Posterior vena cava (tissue), 2 donors: ENCODE results near the gene EEPD1. TPM values are rescaled to one million over a fixed set of nuclear protein-coding genes. Genes with fewer than 3 reads are reported as not detected.
A peak's percentile ranks its signal among the peaks of the same experiment; 100 is the strongest.
"Not testable (repeated sequence)": the region's sequence is repeated elsewhere in the genome, so short reads cannot be mapped to it uniquely, and the experiment has no call there.

Experiments used
- DNase-seq: peaks from one replicate; pipeline ENCODE4 v3.0.0-alpha.2; 2020; ENCODE audit warnings: low spot score
- intact Hi-C, 2 donors: fragments of 100-400 bp; cut with DNase I; formaldehyde crosslinking; loops; one replicate each; pipeline versions ENCODE4 v1.14.1 to v1.14.2; 2022 to 2023
- total RNA-seq, 2 donors: library from RNA; stranded (reverse); fragmentation: NEBNext Ultra II Directional; extraction: Animal tissue kit (Norgen Biotek cat#: 25700); gene quantifications; one replicate each; pipeline ENCODE4 v1.2.1, GENCODE V29; 2021
- donor health status: DM: yes; HTN: yes; CAD: no.
- donor health status: DM: yes; HTN: yes; CAD: no.

The EEPD1 gene
- total RNA-seq, 2 donors from 2014 or later: 9.7 to 10.4 TPM

GRCh38 chr7:36227223-36227622 lies 74.2 kb downstream of the EEPD1 start:
- intact Hi-C loops: no loop called here
- DNase-seq: peak; percentile 86

DNA sequence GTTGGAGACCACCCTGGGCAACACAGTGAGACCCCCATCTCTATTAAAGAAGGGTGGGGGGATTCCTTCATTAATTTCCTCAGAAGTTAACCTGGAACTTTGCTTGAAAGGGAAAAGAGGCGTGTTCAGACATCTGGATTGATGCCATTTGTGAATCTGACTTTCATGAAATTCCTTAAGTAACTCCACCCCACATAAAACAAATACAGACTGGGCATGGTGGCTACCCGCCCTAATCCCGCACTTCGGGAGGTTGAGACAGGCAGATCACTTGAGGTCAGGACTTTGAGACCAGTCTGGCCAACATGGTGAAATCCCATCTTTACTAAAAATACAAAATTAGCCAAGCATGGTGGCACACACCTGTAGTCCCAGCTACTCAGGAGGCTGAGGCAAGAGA lies 75.0 kb downstream of the EEPD1 start:
- no peak for DNase-seq
- intact Hi-C loops: no loop called here

- intact Hi-C loops: no loop called here
- no peak for DNase-seq
Observed at GRCh38 chr7:36231406-36231805, 78.4 kb downstream of the EEPD1 start.

DNA sequence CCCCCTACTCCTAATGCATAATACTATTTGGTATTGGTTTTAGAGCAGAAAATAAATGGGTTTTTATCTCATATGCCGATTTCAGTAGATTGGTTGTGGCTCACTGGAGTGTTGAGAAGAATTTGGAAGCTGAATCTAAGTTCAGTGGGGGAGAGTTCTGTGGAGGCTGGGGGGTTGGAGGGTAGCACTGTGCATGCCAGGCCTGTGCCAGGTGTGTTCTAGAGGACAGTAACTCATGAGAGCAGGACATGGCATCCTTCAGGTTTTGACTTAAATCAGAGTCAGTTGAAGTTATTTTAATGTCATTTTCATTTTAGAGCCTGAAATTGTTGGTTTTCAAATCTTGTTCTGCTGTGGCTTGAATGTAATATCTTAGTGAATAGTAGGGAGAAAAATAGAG lies 79.5 kb downstream of the EEPD1 start:
- DNase-seq: no peak
- intact Hi-C loops: no loop called here

DNA sequence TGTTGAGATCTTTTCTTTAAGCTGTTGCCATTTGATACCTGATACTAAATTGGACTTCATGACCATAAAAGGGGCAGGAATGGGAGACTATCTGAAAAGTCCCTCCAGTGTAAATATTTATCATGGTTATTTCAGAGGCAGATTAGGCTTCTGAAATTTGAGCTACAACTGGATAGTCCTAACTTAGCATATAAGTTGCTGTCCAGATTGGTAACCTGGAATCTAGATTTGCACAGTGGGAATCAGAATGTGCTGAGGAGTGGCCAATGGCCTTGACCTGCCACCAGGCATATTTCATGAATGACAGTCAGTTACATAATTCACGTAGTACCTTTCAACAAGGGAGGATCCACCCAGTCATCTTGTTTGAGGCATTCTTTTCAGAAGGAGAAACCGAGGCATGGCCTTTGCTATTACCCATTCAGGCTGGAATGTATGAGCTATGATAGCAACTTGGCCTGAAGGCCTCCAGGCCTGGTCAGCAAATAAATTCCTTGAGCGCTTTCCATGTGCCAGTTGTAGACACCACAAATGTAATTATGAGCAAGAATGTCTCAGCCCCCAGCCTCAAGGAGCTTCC lies 80.0 kb downstream of the EEPD1 start:
- intact Hi-C loops: no loop called here
- DNase-seq: no peak

- intact Hi-C loops: no loop called here
- DNase-seq: no peak
Observed at GRCh38 chr7:36236073-36236472, 83.0 kb downstream of the EEPD1 start.

- intact Hi-C loops: no loop called here
- no peak for DNase-seq
Observed at GRCh38 chr7:36238138-36238537, 85.1 kb downstream of the EEPD1 start.

DNA sequence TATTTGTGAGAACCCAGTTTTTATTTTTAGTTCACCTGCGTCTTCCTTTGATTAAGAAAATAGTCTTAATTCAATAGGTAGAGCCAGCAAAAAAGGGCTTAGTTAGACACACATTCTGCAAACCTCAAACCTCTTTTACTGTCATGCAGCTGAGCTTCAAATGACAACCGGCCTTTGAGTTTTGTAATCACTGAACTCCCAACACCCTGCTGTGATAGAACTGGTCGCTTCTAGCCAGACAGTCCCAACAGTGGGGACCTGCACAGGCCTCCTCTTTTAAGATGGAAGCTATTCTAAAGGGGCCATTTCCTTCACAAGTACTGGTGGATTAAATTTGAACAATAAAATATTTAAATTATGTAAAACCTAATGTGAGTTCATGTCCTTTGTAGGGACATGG lies 90.3 kb downstream of the EEPD1 start:
- intact Hi-C loops: loop anchor here in 1 of 2 donors (5.0 kb wide), 1 partner anchor 34 kb away; no protein-coding TSS in a partner anchor
- DNase-seq: not testable (repeated sequence)

- intact Hi-C loops: loop anchor here in 1 of 2 donors (5.0 kb wide), 1 partner anchor 33 kb away; no protein-coding TSS in a partner anchor
- not testable (repeated sequence) for DNase-seq
Observed at GRCh38 chr7:36244001-36244400, 90.9 kb downstream of the EEPD1 start.

DNA sequence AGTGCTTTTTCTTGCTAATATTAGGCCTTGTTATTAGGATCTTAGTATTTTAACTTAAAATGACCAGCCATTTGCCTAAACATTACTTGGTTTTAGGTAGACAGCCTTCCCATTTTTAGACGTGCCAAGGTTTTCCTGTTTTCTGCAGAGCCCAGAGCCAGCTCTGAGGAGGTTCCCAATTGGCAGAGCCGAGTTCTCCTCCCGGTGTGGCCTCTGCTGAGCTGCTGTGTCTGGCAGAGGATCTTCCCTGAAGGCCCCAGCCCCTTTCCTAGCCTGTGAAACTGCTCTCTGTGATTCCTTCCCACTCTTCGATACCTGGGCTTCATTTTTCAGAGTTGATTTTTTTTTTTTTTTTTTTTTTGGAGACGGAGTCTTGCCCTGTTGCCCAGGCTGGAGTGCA lies 91.4 kb downstream of the EEPD1 start:
- no peak for DNase-seq
- intact Hi-C loops: loop anchor here in 1 of 2 donors (5.0 kb wide), 1 partner anchor 33 kb away; no protein-coding TSS in a partner anchor

DNA sequence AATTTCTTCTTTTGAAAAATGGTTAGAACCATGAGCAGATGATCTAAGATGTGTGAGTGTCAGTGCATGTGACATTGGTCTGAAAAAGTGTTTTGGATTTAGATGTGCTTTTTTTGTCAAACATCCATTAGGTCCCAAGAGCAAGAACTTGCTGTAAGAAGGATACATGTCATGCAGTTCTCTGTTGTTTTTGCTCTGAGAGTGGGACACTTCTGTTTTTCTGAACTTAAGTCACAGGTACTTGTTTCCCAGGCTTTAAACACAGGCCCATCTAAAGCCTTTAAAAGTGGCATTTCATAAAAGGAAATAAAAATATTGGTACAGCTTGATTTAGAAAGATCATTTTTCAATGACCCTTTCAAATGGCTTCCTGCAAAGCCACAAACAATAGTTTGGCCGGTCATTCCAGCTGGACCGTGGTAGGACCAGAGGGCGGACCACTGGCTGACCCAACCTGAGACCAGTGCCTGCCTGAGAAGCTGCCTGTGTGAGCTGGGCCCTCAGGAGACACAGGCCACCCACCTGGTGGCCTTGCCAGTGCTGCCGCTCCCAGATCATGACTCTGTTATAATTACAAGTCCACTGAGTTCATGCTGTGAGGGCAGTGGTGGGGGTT lies 92.7 kb downstream of the EEPD1 start:
- intact Hi-C loops: no loop called here
- DNase-seq: no peak

- no peak for DNase-seq
- intact Hi-C loops: no loop called here
Observed at GRCh38 chr7:36249091-36249490, 96.0 kb downstream of the EEPD1 start.

- intact Hi-C loops: no loop called here
- DNase-seq: no peak
Observed at GRCh38 chr7:36253699-36254098, 100.6 kb downstream of the EEPD1 start.

DNA sequence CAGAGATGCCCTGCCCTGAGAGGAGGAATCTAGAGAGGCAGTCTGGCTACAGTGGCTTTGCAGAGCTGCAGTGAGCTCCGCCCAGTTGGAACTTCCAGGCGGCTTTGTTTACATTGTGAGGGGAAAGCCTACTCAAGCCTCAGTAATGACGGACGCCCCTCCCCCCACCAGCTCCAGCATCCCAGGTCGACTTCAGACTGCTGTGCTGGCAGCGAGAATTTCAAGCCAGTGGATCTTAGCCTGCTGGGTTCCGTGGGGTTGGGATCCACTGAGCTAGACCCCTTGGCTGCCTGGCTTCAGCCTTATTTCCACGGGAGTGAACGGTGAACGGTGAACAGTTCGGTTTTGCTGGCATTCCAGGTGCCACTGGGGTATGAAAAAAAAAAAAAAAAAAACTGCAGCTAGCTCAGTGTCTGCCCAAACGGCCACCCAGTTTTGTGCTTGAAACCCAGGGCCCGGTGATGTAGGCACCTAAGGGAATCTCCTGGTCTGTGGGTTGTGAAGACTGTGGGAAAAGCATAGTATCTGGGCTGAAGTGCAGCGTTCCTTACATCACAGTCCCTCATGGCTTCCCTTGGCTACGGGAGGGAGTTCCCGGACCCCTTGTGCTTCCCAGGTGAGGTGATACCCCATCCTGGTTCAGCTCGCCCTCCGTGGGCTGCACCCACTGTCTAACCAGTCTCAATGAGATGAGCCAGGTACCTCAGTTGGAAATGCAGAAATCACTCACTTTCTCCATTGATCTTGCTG lies 105.6 kb downstream of the EEPD1 start:
- DNase-seq, intact Hi-C loops: not testable (repeated sequence)

- intact Hi-C loops: no loop called here
- DNase-seq: no peak
Observed at GRCh38 chr7:36260481-36260880, 107.4 kb downstream of the EEPD1 start.

DNA sequence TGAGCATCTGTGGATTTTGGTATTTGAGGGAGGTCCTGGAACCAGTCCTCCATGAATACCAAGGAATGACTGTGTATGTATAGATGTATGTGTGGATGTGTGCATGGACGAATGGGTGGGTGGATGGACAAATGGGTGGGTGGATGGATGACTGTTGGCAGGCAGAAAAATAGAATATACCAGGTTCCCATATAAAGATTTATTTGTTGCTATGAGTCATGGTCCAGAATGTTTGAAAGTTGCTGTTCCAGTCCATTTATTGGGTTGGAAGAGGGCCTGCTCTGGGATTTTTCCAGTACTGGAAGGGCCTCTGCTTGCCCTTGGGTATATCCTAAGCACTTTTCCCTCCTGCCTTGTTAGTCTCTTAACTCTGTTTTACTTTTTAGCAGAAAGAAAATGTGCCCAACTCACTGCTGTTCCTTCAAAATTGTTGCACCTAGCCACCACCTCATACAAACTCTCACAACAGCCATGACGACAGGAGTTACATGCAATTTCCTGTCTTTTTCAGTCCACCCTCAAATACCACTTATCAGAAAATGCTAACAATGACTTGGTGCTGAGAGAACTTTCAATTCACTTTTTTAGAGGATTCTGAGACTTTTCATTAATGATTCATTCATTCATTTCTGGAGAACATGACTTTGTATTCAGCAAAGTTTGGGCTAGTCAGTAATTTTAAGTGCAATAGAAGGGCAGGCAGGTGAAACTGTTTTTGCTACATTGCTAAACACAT lies 108.1 kb downstream of the EEPD1 start:
- no peak for DNase-seq
- intact Hi-C loops: no loop called here

GRCh38 chr7:36262309-36263094 lies 109.4 kb downstream of the EEPD1 start:
- intact Hi-C loops: no loop called here
- DNase-seq: no peak

DNA sequence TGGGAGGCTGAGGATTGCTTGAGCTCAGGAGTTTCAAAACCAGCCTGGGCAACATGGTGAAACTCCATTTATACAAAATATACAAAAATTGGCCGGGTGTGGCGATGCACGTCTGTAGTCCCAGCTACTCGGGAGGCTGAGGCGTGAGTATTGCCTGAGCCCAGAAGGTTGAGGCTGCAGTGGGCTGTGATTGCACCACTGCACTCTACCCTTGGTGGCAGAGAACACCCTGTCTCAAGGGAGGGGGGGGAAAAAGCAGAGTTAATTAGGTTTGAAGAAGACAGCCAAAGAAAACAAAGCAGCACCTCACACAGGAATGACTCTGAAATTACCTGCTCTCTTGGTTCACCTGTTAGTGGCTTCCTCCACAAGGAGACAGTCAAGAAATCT lies 110.0 kb downstream of the EEPD1 start:
- intact Hi-C loops: no loop called here
- no peak for DNase-seq

DNA sequence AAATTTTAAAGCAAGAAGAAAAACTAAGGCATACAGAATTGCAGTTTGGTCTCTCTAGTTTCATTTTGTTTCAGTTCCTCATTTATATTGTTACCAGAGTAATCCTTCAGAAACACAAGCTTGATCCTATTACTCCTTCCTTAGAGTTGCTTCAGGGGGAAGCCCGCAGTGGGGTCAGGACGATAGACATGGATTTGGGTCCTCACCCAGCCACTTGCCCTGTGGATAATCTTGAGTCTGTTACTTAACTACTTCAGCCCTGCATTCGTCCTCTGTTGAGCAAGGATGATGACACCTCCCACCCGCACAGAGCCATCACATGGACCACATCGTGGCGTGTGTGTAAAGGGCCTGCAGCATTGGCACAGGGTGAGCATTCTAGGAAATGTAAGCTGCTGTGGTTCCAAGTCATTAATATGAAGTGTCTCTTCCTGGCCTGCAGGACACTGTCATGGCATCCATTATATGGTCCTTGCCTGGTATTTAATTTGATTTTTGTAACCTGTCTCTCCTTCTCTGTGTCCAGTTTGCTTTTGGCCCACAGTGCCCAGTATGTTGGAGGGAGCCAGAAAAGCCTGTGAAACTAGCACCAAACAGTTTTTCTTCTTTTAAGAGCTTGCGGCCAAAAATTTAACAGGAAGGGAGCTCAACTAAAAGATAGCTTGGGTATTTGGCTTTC lies 111.2 kb downstream of the EEPD1 start:
- no peak for DNase-seq
- intact Hi-C loops: no loop called here
